ENCODE results near the gene VAV3. TPM values are rescaled to one million over a fixed set of nuclear protein-coding genes. Genes with fewer than 3 reads are reported as not detected.

The VAV3 gene
- total RNA-seq, 1 experiment from 2014 or later = 10.0 TPM

DNA sequence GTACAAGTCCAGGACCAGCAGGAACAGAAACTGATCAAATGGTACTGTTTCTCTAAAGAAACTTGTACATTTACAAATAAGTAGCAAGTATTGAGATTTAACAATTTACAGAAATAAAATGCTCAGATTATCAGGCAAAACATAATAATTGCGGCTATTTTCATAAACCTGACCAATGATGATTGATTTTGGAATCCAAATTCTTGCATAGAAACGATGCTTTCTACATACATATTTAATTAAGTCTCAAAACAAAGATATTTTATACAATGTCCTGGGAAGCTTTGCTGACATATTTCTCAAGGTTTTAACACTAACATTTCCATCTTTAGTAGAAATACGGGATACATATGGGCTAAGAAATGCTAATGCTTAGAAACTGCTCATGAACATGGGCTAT is 157.1 kb downstream of the VAV3 start (continued):
- TF ChIP-seq, protein P1, sequence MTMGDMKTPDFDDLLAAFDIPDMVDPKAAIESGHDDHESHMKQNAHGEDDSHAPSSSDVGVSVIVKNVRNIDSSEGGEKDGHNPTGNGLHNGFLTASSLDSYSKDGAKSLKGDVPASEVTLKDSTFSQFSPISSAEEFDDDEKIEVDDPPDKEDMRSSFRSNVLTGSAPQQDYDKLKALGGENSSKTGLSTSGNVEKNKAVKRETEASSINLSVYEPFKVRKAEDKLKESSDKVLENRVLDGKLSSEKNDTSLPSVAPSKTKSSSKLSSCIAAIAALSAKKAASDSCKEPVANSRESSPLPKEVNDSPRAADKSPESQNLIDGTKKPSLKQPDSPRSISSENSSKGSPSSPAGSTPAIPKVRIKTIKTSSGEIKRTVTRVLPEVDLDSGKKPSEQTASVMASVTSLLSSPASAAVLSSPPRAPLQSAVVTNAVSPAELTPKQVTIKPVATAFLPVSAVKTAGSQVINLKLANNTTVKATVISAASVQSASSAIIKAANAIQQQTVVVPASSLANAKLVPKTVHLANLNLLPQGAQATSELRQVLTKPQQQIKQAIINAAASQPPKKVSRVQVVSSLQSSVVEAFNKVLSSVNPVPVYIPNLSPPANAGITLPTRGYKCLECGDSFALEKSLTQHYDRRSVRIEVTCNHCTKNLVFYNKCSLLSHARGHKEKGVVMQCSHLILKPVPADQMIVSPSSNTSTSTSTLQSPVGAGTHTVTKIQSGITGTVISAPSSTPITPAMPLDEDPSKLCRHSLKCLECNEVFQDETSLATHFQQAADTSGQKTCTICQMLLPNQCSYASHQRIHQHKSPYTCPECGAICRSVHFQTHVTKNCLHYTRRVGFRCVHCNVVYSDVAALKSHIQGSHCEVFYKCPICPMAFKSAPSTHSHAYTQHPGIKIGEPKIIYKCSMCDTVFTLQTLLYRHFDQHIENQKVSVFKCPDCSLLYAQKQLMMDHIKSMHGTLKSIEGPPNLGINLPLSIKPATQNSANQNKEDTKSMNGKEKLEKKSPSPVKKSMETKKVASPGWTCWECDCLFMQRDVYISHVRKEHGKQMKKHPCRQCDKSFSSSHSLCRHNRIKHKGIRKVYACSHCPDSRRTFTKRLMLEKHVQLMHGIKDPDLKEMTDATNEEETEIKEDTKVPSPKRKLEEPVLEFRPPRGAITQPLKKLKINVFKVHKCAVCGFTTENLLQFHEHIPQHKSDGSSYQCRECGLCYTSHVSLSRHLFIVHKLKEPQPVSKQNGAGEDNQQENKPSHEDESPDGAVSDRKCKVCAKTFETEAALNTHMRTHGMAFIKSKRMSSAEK (CRISPR knock-in tag; IDR thresholded peaks at IDR 0.05; ENCODE audit: borderline replicate concordance) = no peak

DNA sequence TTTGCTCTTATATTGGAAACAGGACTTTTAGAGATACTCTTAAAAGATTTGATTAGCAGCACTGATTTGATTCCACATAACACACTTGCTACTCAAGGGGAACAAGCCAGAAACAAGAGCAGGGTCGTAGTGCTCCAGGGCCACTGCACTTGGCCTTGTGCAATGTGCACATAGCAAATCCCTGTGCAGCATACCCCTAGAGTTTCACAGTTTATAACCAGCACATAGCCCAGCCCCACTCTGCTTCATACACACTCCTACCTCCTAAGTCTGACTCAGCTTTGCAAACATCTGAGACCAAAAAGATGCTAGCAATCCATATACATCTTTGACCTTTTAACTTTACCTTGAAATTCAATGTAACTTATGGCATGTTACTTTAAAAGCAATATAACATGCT is 157.6 kb downstream of the VAV3 start:
- ChIA-PET POLR2A (no interaction called here), CTCF (no interaction called here)
- no peak overlapping the region for H3K27ac Mint-ChIP-seq
- no peak overlapping the region for H3K4me3 Mint-ChIP-seq
- TF ChIP-seq ZNF263 (CRISPR knock-in tag; IDR thresholded peaks at IDR 0.05; ENCODE audit: low read depth) (no peak), ZNF317 (CRISPR knock-in tag; IDR thresholded peaks at IDR 0.05; ENCODE audit: borderline replicate concordance, low read depth) (no peak), KAT7 (CRISPR knock-in tag; IDR thresholded peaks at IDR 0.05; ENCODE audit: borderline replicate concordance) (no peak), PRRX2 (CRISPR knock-in tag; IDR thresholded peaks at IDR 0.05) (no peak)
- TF ChIP-seq, protein P2, sequence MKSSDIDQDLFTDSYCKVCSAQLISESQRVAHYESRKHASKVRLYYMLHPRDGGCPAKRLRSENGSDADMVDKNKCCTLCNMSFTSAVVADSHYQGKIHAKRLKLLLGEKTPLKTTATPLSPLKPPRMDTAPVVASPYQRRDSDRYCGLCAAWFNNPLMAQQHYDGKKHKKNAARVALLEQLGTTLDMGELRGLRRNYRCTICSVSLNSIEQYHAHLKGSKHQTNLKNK (CRISPR knock-in tag; IDR thresholded peaks at IDR 0.05) = no peak
- H3K27me3 Mint-ChIP-seq (ENCODE audit: low read depth) = no peaks in the 10 kb centered on the region
- H3K9me3 Mint-ChIP-seq = no peaks in the 10 kb centered on the region; the same call in 1 of the 2 replicates
- H3K4me1 Mint-ChIP-seq = peaks cover 49% of the 10 kb centered on the region
- ATAC-seq (no peak), DNase-seq (ENCODE audit: low spot score) (no peak)
- no peaks in the 10 kb centered on the region for H3K36me3 Mint-ChIP-seq

- ATAC-seq = no peak
- Mint-ChIP-seq H3K27me3 (ENCODE audit: low read depth) (no peaks in the 10 kb centered on the region), H3K36me3 (no peaks in the 10 kb centered on the region), H3K4me1 (peaks cover 49% of the 10 kb centered on the region), H3K27ac (no peak overlapping the region), H3K9me3 (no peaks in the 10 kb centered on the region), H3K4me3 (no peak overlapping the region)
- no peak for DNase-seq (ENCODE audit: low spot score)
- ChIA-PET POLR2A (no interaction called here), CTCF (no interaction called here)
- no peak for TF ChIP-seq MXD4 (CRISPR knock-in tag; IDR thresholded peaks at IDR 0.05; ENCODE audit: borderline replicate concordance)
- no peak for TF ChIP-seq KAT7 (CRISPR knock-in tag; IDR thresholded peaks at IDR 0.05; ENCODE audit: borderline replicate concordance)
- TF ChIP-seq NR2C2 (CRISPR knock-in tag; IDR thresholded peaks at IDR 0.05) = no peak
- no peak for TF ChIP-seq OVOL2 (CRISPR knock-in tag; IDR thresholded peaks at IDR 0.05; ENCODE audit: borderline replicate concordance)
- TF ChIP-seq FOXP4 (CRISPR knock-in tag; IDR thresholded peaks at IDR 0.05) = no peak
- no peak for TF ChIP-seq IRF2 (CRISPR knock-in tag; IDR thresholded peaks at IDR 0.05; ENCODE audit: borderline replicate concordance, low read depth)
- no peak for TF ChIP-seq GRHL2 (CRISPR knock-in tag; IDR thresholded peaks at IDR 0.05; ENCODE audit: insufficient replicate concordance, severe bottlenecking)
- TF ChIP-seq JAZF1 (CRISPR knock-in tag; IDR thresholded peaks at IDR 0.05) = no peak
- no peak for TF ChIP-seq ERG (CRISPR knock-in tag; IDR thresholded peaks at IDR 0.05)
Measured at GRCh38 chr1:107806902-107807301, 158.1 kb downstream of the VAV3 start.

Measured in WTC11 (cell line).